PC-3 (cell line): ENCODE measurements around the gene MRTFA.

Source experiments
- EZH2 ChIP-seq: fragments of 300-600 bp; sonication (generic); IDR thresholded peaks from one replicate; pipeline ENCODE4 v1.6.1; 2017; ENCODE audit warnings: antibody characterized with exemption, mild to moderate bottlenecking, low read length; ENCODE audit not compliant: unreplicated experiment
- TF ChIP-seq, protein P1 (sequence below): fragments of 300-600 bp; sonication (generic); conservative IDR thresholded peaks from 2 replicates; pipeline ENCODE4 v1.5.1; 2017; ENCODE audit warnings: antibody characterized with exemption, low read depth, mild to moderate bottlenecking, low read length

DNA sequence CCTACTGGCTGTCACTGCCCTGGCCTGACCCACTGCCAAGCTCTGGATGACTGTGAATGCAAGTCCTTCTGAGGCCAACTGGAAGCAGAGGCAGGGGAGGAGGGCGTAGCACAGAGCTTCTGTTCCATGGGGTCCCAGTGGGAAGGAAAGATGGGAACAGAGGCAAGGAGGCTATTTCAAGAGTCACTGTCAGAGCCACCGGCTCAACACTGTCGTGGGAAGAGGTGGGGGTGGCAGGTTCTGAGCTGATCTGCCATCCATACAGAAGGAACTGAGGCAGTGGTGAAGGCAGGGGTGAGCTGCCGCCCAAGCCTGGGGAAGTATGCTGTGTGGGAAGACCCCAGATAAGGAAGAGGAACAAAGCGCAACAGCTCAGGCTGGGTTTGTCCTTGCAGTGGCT is 211.4 kb downstream of the MRTFA start:
- TF ChIP-seq, protein P1, sequence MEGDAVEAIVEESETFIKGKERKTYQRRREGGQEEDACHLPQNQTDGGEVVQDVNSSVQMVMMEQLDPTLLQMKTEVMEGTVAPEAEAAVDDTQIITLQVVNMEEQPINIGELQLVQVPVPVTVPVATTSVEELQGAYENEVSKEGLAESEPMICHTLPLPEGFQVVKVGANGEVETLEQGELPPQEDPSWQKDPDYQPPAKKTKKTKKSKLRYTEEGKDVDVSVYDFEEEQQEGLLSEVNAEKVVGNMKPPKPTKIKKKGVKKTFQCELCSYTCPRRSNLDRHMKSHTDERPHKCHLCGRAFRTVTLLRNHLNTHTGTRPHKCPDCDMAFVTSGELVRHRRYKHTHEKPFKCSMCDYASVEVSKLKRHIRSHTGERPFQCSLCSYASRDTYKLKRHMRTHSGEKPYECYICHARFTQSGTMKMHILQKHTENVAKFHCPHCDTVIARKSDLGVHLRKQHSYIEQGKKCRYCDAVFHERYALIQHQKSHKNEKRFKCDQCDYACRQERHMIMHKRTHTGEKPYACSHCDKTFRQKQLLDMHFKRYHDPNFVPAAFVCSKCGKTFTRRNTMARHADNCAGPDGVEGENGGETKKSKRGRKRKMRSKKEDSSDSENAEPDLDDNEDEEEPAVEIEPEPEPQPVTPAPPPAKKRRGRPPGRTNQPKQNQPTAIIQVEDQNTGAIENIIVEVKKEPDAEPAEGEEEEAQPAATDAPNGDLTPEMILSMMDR = no peak
- TF ChIP-seq EZH2 = no peak
